Astrocyte (in vitro differentiated cells and primary cell): ENCODE data around the gene GDPD1. TPM values are rescaled to one million over a fixed set of nuclear protein-coding genes. Genes with fewer than 3 reads are reported as not detected.

Source experiments
- DNase-seq: peaks from one replicate; pipeline ENCODE4 v3.0.0-alpha.2; 2010; ENCODE audit warnings: low read depth
- FAIRE-seq: peaks from 2 replicates; lab custom pipeline; 2011; peaks lifted over from hg19 to GRCh38; lab: Jason Lieb, UNC
- H2AFZ ChIP-seq: 2 replicates; pipeline ENCODE4 v1.6.0; 2012; ENCODE audit warnings: low read depth, low read length, inconsistent platforms
- H3K27ac ChIP-seq: 2 replicates; pipeline ENCODE4 v1.5.1; 2011; ENCODE audit warnings: low read depth, low read length, inconsistent platforms
- H3K27me3 ChIP-seq: 2 replicates; pipeline ENCODE4 v1.6.0; 2011; ENCODE audit warnings: low read length, inconsistent platforms; ENCODE audit not compliant: insufficient read depth
- H3K36me3 ChIP-seq: 2 replicates; pipeline ENCODE4 v1.5.1; 2011; ENCODE audit warnings: low read length, inconsistent platforms; ENCODE audit not compliant: insufficient read depth
- H3K4me1 ChIP-seq: 2 replicates; pipeline ENCODE4 v1.5.1; 2011; ENCODE audit warnings: low read length, inconsistent platforms; ENCODE audit not compliant: insufficient read depth
- H3K4me2 ChIP-seq: 2 replicates; pipeline ENCODE4 v1.6.0; 2012; ENCODE audit warnings: low read length, inconsistent platforms
- H3K4me3 ChIP-seq: 2 replicates; pipeline ENCODE4 v1.5.1; 2011; ENCODE audit warnings: low read depth, mild to moderate bottlenecking, low read length, inconsistent platforms; ENCODE audit not compliant: insufficient read depth
- H3K79me2 ChIP-seq: 2 replicates; pipeline ENCODE4 v1.6.0; 2012; ENCODE audit warnings: mild to moderate bottlenecking, low read length, inconsistent platforms; ENCODE audit not compliant: insufficient read depth
- H3K9ac ChIP-seq: 2 replicates; pipeline ENCODE4 v1.6.0; 2012; ENCODE audit warnings: mild to moderate bottlenecking, low read length, inconsistent platforms
- H3K9me3 ChIP-seq: 2 replicates; pipeline ENCODE4 v1.5.1; 2012; ENCODE audit warnings: low read depth, mild to moderate bottlenecking, low read length, inconsistent platforms; ENCODE audit not compliant: insufficient read depth
- H4K20me1 ChIP-seq: 2 replicates; pipeline ENCODE4 v1.6.0; 2012; ENCODE audit warnings: low read length, inconsistent platforms; ENCODE audit not compliant: insufficient read depth
- H3K27ac Mint-ChIP-seq: one replicate; pipeline ENCODE4 v1.8.0; 2021; ENCODE audit warnings: mild to moderate bottlenecking, mixed read lengths; ENCODE audit not compliant: unreplicated experiment
- H3K27me3 Mint-ChIP-seq: one replicate; pipeline ENCODE4 v1.8.0; 2021; ENCODE audit warnings: low read depth, mixed read lengths; ENCODE audit not compliant: unreplicated experiment
- H3K36me3 Mint-ChIP-seq: one replicate; pipeline ENCODE4 v1.8.0; 2021; ENCODE audit warnings: low read depth, mixed read lengths; ENCODE audit not compliant: unreplicated experiment
- H3K4me1 Mint-ChIP-seq: one replicate; pipeline ENCODE4 v1.8.0; 2021; ENCODE audit warnings: low read depth, mixed read lengths; ENCODE audit not compliant: unreplicated experiment
- H3K4me3 Mint-ChIP-seq: one replicate; pipeline ENCODE4 v1.8.0; 2021; ENCODE audit warnings: mild to moderate bottlenecking, moderate library complexity, mixed read lengths; ENCODE audit not compliant: unreplicated experiment
- H3K9me3 Mint-ChIP-seq: one replicate; pipeline ENCODE4 v1.8.0; 2021; ENCODE audit warnings: mild to moderate bottlenecking, mixed read lengths; ENCODE audit not compliant: unreplicated experiment
- EZH2 ChIP-seq: IDR thresholded peaks from 2 replicates; pipeline ENCODE4 v1.6.1; 2012; ENCODE audit warnings: mild to moderate bottlenecking, low read length, inconsistent platforms; ENCODE audit not compliant: insufficient read depth
- total RNA-seq: library from RNA; stranded (reverse); gene quantifications from 2 replicates; pipeline ENCODE4 v1.2.1, GENCODE V29; 2021
- TF ChIP-seq, protein P1 (sequence below): IDR thresholded peaks from 2 replicates; pipeline ENCODE4 v1.5.1; 2011; ENCODE audit warnings: low read depth, mild to moderate bottlenecking, inconsistent platforms, low read length, moderate library complexity; ENCODE audit not compliant: insufficient read depth

The GDPD1 gene
- total RNA-seq, 1 donor from 2014 or later: 4.2 TPM

DNA sequence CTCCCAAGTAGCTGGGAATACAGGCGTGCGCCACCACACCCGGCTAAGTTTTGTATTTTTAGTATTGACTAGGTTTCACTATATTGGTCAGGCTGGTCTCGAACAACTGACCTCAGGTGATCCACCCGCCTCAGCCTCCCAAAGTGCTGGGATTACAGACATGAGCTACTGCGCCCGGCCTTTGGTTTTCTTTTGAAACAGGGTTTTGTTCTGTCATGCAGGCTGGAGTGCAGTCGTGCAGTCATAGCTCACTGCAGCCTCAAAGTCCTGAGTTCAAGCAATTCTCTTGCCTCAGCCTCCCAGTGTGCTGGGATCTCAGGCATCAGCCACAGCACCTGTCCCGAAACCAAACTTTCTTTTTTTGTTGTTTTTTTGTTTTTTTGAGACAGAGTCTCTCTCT lies 39.7 kb upstream of the GDPD1 start:
- Mint-ChIP-seq H3K27ac (no peak overlapping the region), H3K9me3 (no peaks in the 10 kb centered on the region)
- FAIRE-seq: no peak

DNA sequence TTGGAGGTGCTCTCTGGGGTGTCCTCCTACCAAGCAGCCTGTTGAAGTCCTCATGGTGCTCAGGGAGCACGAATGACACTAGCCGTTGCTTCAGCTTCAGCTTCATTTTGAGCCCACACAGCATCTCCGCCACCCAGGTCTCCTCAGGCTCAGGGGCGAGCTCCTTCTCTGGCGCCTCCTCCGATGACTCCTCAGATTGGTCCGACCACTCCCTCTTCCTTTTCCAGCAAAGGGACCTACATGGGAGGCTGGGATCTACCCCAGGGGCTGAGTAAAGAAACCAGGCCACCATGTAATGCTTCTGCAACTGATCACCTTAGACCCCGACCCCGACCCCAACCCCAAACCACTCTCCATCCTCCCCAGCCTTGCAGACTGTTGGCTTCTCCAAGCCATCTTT lies 38.8 kb upstream of the GDPD1 start:
- no peak overlapping the region for H3K9ac ChIP-seq

More for the DNA sequence above, 39.7 kb upstream of the GDPD1 start:
- Histone ChIP-seq H4K20me1 (no peaks in the 10 kb centered on the region), H3K27ac (no peak overlapping the region), H3K4me1 (no peaks in the 10 kb centered on the region), H3K9me3 (no peaks in the 10 kb centered on the region), H3K79me2 (peaks cover 38% of the 10 kb centered on the region), H3K27me3 (no peaks in the 10 kb centered on the region), H3K9ac (no peak overlapping the region), H2AFZ (no peak overlapping the region), H3K36me3 (peaks cover 3% of the 10 kb centered on the region), H3K4me3 (no peak overlapping the region), H3K4me2 (no peak overlapping the region)
- Mint-ChIP-seq H3K36me3 (peaks cover 6% of the 10 kb centered on the region), H3K4me3 (no peak overlapping the region), H3K4me1 (peaks cover 5% of the 10 kb centered on the region), H3K27me3 (no peaks in the 10 kb centered on the region)
- TF ChIP-seq, protein P1, sequence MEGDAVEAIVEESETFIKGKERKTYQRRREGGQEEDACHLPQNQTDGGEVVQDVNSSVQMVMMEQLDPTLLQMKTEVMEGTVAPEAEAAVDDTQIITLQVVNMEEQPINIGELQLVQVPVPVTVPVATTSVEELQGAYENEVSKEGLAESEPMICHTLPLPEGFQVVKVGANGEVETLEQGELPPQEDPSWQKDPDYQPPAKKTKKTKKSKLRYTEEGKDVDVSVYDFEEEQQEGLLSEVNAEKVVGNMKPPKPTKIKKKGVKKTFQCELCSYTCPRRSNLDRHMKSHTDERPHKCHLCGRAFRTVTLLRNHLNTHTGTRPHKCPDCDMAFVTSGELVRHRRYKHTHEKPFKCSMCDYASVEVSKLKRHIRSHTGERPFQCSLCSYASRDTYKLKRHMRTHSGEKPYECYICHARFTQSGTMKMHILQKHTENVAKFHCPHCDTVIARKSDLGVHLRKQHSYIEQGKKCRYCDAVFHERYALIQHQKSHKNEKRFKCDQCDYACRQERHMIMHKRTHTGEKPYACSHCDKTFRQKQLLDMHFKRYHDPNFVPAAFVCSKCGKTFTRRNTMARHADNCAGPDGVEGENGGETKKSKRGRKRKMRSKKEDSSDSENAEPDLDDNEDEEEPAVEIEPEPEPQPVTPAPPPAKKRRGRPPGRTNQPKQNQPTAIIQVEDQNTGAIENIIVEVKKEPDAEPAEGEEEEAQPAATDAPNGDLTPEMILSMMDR: no peak
- no peak for TF ChIP-seq EZH2
- no peak for DNase-seq

DNA sequence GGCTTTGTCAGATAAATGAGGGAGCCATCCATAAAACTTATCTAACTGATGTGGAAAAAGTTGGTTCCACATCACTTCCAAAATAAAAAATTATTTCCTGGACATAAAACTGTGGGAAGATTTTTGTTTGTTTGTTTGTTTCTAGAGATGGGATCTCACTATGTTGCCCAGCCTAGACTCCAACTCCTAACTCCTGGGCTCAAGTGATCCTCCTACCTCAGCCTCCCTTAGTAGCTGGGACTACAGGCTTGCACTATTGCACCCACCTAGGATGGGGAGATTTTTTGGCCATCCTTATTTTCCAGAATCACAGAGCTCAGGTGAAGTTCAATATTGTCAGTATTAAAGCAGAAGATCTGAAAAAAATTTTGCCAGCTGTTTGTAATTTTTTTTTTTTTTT lies 34.3 kb upstream of the GDPD1 start:
- H3K36me3 ChIP-seq: peaks cover 6% of the 10 kb centered on the region
- H3K4me2 ChIP-seq: no peak overlapping the region
- no peaks in the 10 kb centered on the region for H3K27me3 ChIP-seq
- H3K9me3 Mint-ChIP-seq: no peaks in the 10 kb centered on the region
- H4K20me1 ChIP-seq: no peaks in the 10 kb centered on the region
- H3K9me3 ChIP-seq: no peaks in the 10 kb centered on the region
- no peak overlapping the region for H3K4me3 ChIP-seq
- H3K36me3 Mint-ChIP-seq: peaks cover 6% of the 10 kb centered on the region
- peaks cover 11% of the 10 kb centered on the region for H3K79me2 ChIP-seq
- no peaks in the 10 kb centered on the region for H3K4me1 ChIP-seq
- FAIRE-seq (no peak), DNase-seq (no peak)
- no peak overlapping the region for H3K27ac ChIP-seq
- H3K4me1 Mint-ChIP-seq: no peaks in the 10 kb centered on the region
- H3K9ac ChIP-seq: no peak overlapping the region
- H3K27ac Mint-ChIP-seq: no peak overlapping the region
- no peak overlapping the region for H2AFZ ChIP-seq
- no peaks in the 10 kb centered on the region for H3K27me3 Mint-ChIP-seq
- TF ChIP-seq, protein P1: no peak
- no peak overlapping the region for H3K4me3 Mint-ChIP-seq

More for the DNA sequence above, 38.8 kb upstream of the GDPD1 start:
- Histone ChIP-seq H3K27ac (no peak overlapping the region), H3K79me2 (peaks cover 29% of the 10 kb centered on the region), H3K36me3 (peaks cover 3% of the 10 kb centered on the region), H3K27me3 (no peaks in the 10 kb centered on the region), H2AFZ (no peak overlapping the region), H3K4me2 (no peak overlapping the region), H3K9me3 (no peaks in the 10 kb centered on the region), H3K4me3 (no peak overlapping the region), H3K4me1 (no peaks in the 10 kb centered on the region), H4K20me1 (no peaks in the 10 kb centered on the region)
- Mint-ChIP-seq H3K4me3 (no peak overlapping the region), H3K9me3 (no peaks in the 10 kb centered on the region), H3K4me1 (peaks cover 5% of the 10 kb centered on the region), H3K27me3 (no peaks in the 10 kb centered on the region), H3K27ac (no peak overlapping the region), H3K36me3 (peaks cover 6% of the 10 kb centered on the region)
- DNase-seq (no peak), FAIRE-seq (no peak)
- no peak for TF ChIP-seq EZH2
